Activated CD4-positive, alpha-beta T cell treated with anti-CD3 and anti-CD28 coated beads for 1 hour (primary cell): ENCODE measurements around the gene TBC1D7.

Experiments used
- DNase-seq: peaks from one replicate; pipeline ENCODE4 v3.0.0-alpha.2; 2020

The TBC1D7 gene

GRCh38 chr6:13289789-13290318 is 38.5 kb downstream of the TBC1D7 start:
- DNase-seq = no peak

GRCh38 chr6:13288969-13289391 is 39.4 kb downstream of the TBC1D7 start:
- DNase-seq = no peak

GRCh38 chr6:13288481-13288880 is 39.9 kb downstream of the TBC1D7 start:
- DNase-seq = no peak

GRCh38 chr6:13287104-13287503 is 41.2 kb downstream of the TBC1D7 start:
- no peak for DNase-seq

- DNase-seq = no peak
These were observed 42.2 kb downstream of the TBC1D7 start for GRCh38 chr6:13286181-13286580.

- DNase-seq = no peak
These were observed 42.6 kb downstream of the TBC1D7 start for GRCh38 chr6:13285705-13286104.

- DNase-seq = no peak
These were observed 43.7 kb downstream of the TBC1D7 start for GRCh38 chr6:13284646-13285045.

- DNase-seq = no peak
These were observed 45.0 kb downstream of the TBC1D7 start for GRCh38 chr6:13283331-13283730.

GRCh38 chr6:13282393-13283069 is 45.8 kb downstream of the TBC1D7 start:
- DNase-seq = no peak

GRCh38 chr6:13281686-13282085 is 46.7 kb downstream of the TBC1D7 start:
- DNase-seq = no peak

GRCh38 chr6:13280254-13280653 is 48.1 kb downstream of the TBC1D7 start:
- no peak for DNase-seq

- DNase-seq = no peak
These were observed 49.3 kb downstream of the TBC1D7 start for GRCh38 chr6:13278991-13279390.

- no peak for DNase-seq
These were observed 50.2 kb downstream of the TBC1D7 start for GRCh38 chr6:13278164-13278563.

GRCh38 chr6:13277231-13277630 is 51.1 kb downstream of the TBC1D7 start:
- DNase-seq = no peak

GRCh38 chr6:13275435-13275989 is 52.8 kb downstream of the TBC1D7 start:
- DNase-seq = no peak

GRCh38 chr6:13274707-13275434 is 53.5 kb downstream of the TBC1D7 start:
- no peak for DNase-seq

- peak; percentile 33 for DNase-seq
These were observed 54.2 kb downstream of the TBC1D7 start for GRCh38 chr6:13273931-13274706.

GRCh38 chr6:13273202-13273930 is 55.0 kb downstream of the TBC1D7 start:
- no peak for DNase-seq

GRCh38 chr6:13272131-13273046 is 55.9 kb downstream of the TBC1D7 start:
- no peak for DNase-seq

GRCh38 chr6:13268913-13269518 is 59.3 kb downstream of the TBC1D7 start:
- DNase-seq = no peak

GRCh38 chr6:13267142-13267651 is 61.1 kb downstream of the TBC1D7 start:
- no peak for DNase-seq
